HepG2 (cell line): Measurements from ENCODE around the gene PELO.

Experiments
- ATF7-NPFF ChIP-seq: sonication (generic); formaldehyde crosslinking; IDR thresholded peaks from 2 replicates; pipeline ENCODE4 v1.8.1; 2023; ENCODE audit warnings: mild to moderate bottlenecking, low read depth, missing genetic modification reagents, moderate library complexity
- EZH2 ChIP-seq: conservative IDR thresholded peaks from 2 replicates; pipeline ENCODE4 v1.6.1; 2012; ENCODE audit warnings: mild to moderate bottlenecking, low read depth, low read length, moderate library complexity
- MAF1 ChIP-seq: sonication (generic); formaldehyde crosslinking; IDR thresholded peaks from 2 replicates; pipeline ENCODE4 v1.5.0; 2020; ENCODE audit warnings: missing genetic modification reagents, borderline replicate concordance
- NBN ChIP-seq: fragments of 450-650 bp; conservative IDR thresholded peaks from 2 replicates; pipeline ENCODE4 v1.6.1; 2017
- POLR2AphosphoS5 ChIP-seq: IDR thresholded peaks from 2 replicates; pipeline ENCODE4 v1.6.1; 2012; ENCODE audit warnings: low read depth, low read length
- SOX6 ChIP-seq, 2 experiments: fragments of 450-650 bp in 1 of 2; sonication (generic) in 1 of 2; formaldehyde crosslinking in 1 of 2; IDR thresholded peaks; 2 replicates each; pipeline versions ENCODE4 v1.4.0 to v1.6.1; 2017 to 2020; ENCODE audit warnings: antibody characterized with exemption in 1 of 2, mild to moderate bottlenecking in 1 of 2, missing genetic modification reagents in 1 of 2
- ZNF747 ChIP-seq: sonication (generic); formaldehyde crosslinking; IDR thresholded peaks from 2 replicates; pipeline ENCODE4 v1.8.1; 2023; ENCODE audit warnings: missing genetic modification reagents, mild to moderate bottlenecking, borderline replicate concordance
- TF ChIP-seq, protein P1 (sequence below): sonication (generic); formaldehyde crosslinking; IDR thresholded peaks from 2 replicates; pipeline ENCODE4 v1.8.1; 2023; ENCODE audit warnings: missing genetic modification reagents, inconsistent platforms, borderline replicate concordance
- TF ChIP-seq, protein P2 (sequence below): sonication (generic); formaldehyde crosslinking; IDR thresholded peaks from 2 replicates; pipeline ENCODE4; 2020; ENCODE audit warnings: missing genetic modification reagents, mild to moderate bottlenecking, borderline replicate concordance

GRCh38 chr5:52779213-52779612, 8.5 kb upstream of the PELO start:
- TF ChIP-seq MAF1 (CRISPR knock-in tag) (no peak), SOX6 (IDR thresholded peaks at IDR 0.05) (no peak), SOX6 (CRISPR knock-in tag; IDR thresholded peaks at IDR 0.05) (no peak), POLR2AphosphoS5 (no peak), NBN (no peak), EZH2 (no peak), ATF7-NPFF (CRISPR knock-in tag) (no peak), ZNF747 (CRISPR knock-in tag) (no peak)
- TF ChIP-seq, protein P1, sequence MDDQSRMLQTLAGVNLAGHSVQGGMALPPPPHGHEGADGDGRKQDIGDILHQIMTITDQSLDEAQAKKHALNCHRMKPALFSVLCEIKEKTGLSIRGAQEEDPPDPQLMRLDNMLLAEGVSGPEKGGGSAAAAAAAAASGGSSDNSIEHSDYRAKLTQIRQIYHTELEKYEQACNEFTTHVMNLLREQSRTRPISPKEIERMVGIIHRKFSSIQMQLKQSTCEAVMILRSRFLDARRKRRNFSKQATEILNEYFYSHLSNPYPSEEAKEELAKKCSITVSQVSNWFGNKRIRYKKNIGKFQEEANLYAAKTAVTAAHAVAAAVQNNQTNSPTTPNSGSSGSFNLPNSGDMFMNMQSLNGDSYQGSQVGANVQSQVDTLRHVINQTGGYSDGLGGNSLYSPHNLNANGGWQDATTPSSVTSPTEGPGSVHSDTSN (CRISPR knock-in tag) = no peak
- TF ChIP-seq, protein P2, sequence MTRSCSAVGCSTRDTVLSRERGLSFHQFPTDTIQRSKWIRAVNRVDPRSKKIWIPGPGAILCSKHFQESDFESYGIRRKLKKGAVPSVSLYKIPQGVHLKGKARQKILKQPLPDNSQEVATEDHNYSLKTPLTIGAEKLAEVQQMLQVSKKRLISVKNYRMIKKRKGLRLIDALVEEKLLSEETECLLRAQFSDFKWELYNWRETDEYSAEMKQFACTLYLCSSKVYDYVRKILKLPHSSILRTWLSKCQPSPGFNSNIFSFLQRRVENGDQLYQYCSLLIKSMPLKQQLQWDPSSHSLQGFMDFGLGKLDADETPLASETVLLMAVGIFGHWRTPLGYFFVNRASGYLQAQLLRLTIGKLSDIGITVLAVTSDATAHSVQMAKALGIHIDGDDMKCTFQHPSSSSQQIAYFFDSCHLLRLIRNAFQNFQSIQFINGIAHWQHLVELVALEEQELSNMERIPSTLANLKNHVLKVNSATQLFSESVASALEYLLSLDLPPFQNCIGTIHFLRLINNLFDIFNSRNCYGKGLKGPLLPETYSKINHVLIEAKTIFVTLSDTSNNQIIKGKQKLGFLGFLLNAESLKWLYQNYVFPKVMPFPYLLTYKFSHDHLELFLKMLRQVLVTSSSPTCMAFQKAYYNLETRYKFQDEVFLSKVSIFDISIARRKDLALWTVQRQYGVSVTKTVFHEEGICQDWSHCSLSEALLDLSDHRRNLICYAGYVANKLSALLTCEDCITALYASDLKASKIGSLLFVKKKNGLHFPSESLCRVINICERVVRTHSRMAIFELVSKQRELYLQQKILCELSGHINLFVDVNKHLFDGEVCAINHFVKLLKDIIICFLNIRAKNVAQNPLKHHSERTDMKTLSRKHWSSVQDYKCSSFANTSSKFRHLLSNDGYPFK (CRISPR knock-in tag) = no peak
